Endometrial microvascular endothelial cells (primary cell): Measurements from ENCODE around the gene HOXC13. TPM values are rescaled to one million over a fixed set of nuclear protein-coding genes. Genes with fewer than 3 reads are reported as not detected.

Source experiments
- in situ Hi-C: cut with HindIII; loops from 2 replicates; pipeline ENCODE4 v1.10.0; 2017; ENCODE audit warnings: low sequenced_read_pairs, low pct_unique_long_range_greater_than_20kb; ENCODE audit errors: inconsistent ontology term
- total RNA-seq: library from RNA; depleted of rRNA; stranded (reverse); fragments of >200 nt; gene quantifications from one replicate; pipeline ENCODE4 v1.2.3, GENCODE V29; 2015; ENCODE audit errors: inconsistent ontology term

HOXC13 gene
- total RNA-seq, 1 donor from 2014 or later = not detected

GRCh38 chr12:53966085-53966384 lies 27.4 kb downstream of the HOXC13 start:
- in situ Hi-C loops = no loop called here

GRCh38 chr12:53966385-53967133 lies 27.9 kb downstream of the HOXC13 start:
- in situ Hi-C loops = no loop called here

GRCh38 chr12:53967421-53967925 lies 28.8 kb downstream of the HOXC13 start:
- in situ Hi-C loops = no loop called here

GRCh38 chr12:53968214-53969127 lies 29.8 kb downstream of the HOXC13 start:
- in situ Hi-C loops = no loop called here

GRCh38 chr12:53969588-53970259 lies 31.1 kb downstream of the HOXC13 start:
- in situ Hi-C loops = no loop called here

GRCh38 chr12:53970451-53970850 lies 31.8 kb downstream of the HOXC13 start:
- in situ Hi-C loops = no loop called here

- in situ Hi-C loops = no loop called here
Observed at GRCh38 chr12:53971129-53971528, 32.5 kb downstream of the HOXC13 start.

- in situ Hi-C loops = no loop called here
Observed at GRCh38 chr12:53971686-53972085, 33.1 kb downstream of the HOXC13 start.

GRCh38 chr12:53972152-53972702 lies 33.6 kb downstream of the HOXC13 start:
- in situ Hi-C loops = no loop called here

GRCh38 chr12:53972722-53973235 lies 34.1 kb downstream of the HOXC13 start, which contains the start of gene HOXC11:
Gene HOXC11 (plus strand): TSS chr12:53973126. CDS start chr12:53973242, 116 bp downstream.
- in situ Hi-C loops = no loop called here

- in situ Hi-C loops = no loop called here
Observed at GRCh38 chr12:53973236-53974042, 34.8 kb downstream of the HOXC13 start.

- in situ Hi-C loops = no loop called here
Observed at GRCh38 chr12:53974084-53975063, 35.7 kb downstream of the HOXC13 start, which contains the start of gene HOTAIR. Gene HOTAIR (minus strand): TSS chr12:53974954.

GRCh38 chr12:53975064-53975471 lies 36.4 kb downstream of the HOXC13 start:
- in situ Hi-C loops = no loop called here

- in situ Hi-C loops = no loop called here
Observed at GRCh38 chr12:53975479-53976152, 37.0 kb downstream of the HOXC13 start.

GRCh38 chr12:53976172-53976822 lies 37.7 kb downstream of the HOXC13 start:
- in situ Hi-C loops = no loop called here
